Measurements from ENCODE around the gene KRTAP4-12. TPM values are rescaled to one million over a fixed set of nuclear protein-coding genes. Genes with fewer than 3 reads are reported as not detected.

KRTAP4-12 gene
- total and polyA plus RNA-seq, 2 experiments from 2014 or later = not detected

DNA sequence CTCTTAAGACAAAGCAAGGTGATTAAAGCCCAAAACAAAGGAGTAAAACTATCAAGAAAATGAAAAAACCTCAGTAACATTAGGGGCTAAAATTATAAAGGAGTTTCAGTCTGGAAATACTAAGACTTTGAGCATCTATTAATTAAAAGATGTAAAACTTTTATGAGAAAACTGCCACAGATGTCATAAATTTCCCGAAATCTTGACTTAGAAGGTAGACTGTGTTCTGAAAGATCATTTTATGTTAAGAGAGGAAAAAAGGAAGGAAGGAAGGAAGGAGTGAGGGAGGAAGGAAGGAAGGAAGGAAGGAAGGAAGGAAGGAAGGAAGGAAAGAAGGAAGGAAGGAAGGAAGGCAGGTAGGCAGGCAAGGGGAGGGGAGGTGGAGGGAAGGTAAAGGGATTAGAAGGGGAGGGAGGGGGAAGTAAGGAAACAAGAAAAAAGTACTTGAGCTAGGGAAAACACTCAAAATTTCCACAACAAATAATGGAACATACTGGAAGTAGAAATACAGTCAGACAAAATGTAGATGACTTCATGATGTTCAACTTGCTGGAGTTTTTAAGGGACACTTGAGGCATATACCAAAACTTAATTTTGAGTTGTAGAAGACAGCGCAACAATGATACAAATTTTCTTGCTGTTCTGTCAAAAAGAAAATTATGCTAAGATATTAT, 23.7 kb upstream of the KRTAP4-12 start:
- no peak for DNase-seq (ENCODE audit: low spot score)
- no peak overlapping the region for H3K4me3 ChIP-seq
- no peaks in the 10 kb centered on the region for H4K20me1 ChIP-seq (ENCODE audit: insufficient read depth, poor library complexity, severe bottlenecking)
- no peak overlapping the region for H3K27ac ChIP-seq
- H3K4me2 ChIP-seq = no peak overlapping the region
- no peaks in the 10 kb centered on the region for H3K9me2 ChIP-seq (replicated peaks; ENCODE audit: insufficient read depth)
- H3K4me1 ChIP-seq (ENCODE audit: insufficient read depth) = no peaks in the 10 kb centered on the region
- TF ChIP-seq EZH2phosphoT487 (IDR thresholded peaks at IDR 0.05; ENCODE audit: low read depth, severe bottlenecking, unreplicated experiment) (no peak), EZH2 (IDR thresholded peaks at IDR 0.05; ENCODE audit: borderline replicate concordance) (no peak)
- TF ChIP-seq, protein P1, sequence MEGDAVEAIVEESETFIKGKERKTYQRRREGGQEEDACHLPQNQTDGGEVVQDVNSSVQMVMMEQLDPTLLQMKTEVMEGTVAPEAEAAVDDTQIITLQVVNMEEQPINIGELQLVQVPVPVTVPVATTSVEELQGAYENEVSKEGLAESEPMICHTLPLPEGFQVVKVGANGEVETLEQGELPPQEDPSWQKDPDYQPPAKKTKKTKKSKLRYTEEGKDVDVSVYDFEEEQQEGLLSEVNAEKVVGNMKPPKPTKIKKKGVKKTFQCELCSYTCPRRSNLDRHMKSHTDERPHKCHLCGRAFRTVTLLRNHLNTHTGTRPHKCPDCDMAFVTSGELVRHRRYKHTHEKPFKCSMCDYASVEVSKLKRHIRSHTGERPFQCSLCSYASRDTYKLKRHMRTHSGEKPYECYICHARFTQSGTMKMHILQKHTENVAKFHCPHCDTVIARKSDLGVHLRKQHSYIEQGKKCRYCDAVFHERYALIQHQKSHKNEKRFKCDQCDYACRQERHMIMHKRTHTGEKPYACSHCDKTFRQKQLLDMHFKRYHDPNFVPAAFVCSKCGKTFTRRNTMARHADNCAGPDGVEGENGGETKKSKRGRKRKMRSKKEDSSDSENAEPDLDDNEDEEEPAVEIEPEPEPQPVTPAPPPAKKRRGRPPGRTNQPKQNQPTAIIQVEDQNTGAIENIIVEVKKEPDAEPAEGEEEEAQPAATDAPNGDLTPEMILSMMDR (IDR thresholded peaks at IDR 0.05; ENCODE audit: poor library complexity) = no peak
- WGBS (ENCODE audit: low lambda C conversion rate, missing lambda C conversion rate) = 94% methylated on average over 2 of the region's 2 CpGs
- no peak overlapping the region for H2AFZ ChIP-seq
- H3K27me3 ChIP-seq = peaks cover 2% of the 10 kb centered on the region
- no peaks in the 10 kb centered on the region for H3K79me2 ChIP-seq
- no peaks in the 10 kb centered on the region for H3K9me3 ChIP-seq (ENCODE audit: low read depth)
- no peaks in the 10 kb centered on the region for H3K36me3 ChIP-seq (replicated peaks; ENCODE audit: insufficient read depth, low read depth)

DNA sequence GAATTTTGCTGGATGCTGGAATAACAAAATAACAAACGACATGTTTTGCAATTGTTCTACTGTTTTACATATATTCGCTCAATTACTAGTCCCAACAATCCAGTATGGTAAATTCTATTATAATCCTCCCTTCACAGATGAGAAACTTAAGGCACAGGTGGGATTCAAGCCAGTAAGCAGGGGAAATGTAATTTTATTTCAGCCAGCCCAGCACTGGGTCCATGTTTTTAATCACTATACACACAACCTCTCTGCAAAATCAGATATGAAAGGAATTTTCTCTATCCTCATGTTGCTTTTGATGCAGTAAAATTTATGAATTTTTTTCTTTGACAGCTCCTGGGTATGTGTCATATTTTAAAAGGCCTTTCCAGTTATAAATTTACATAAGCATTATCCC, 21.3 kb upstream of the KRTAP4-12 start:
- Histone ChIP-seq H3K4me1 (ENCODE audit: insufficient read depth) (no peaks in the 10 kb centered on the region), H2AFZ (no peak overlapping the region), H3K79me2 (no peaks in the 10 kb centered on the region), H3K36me3 (replicated peaks; ENCODE audit: insufficient read depth, low read depth) (no peaks in the 10 kb centered on the region), H3K27ac (no peak overlapping the region), H3K9me2 (replicated peaks; ENCODE audit: insufficient read depth) (no peaks in the 10 kb centered on the region), H3K27me3 (no peaks in the 10 kb centered on the region), H3K9me3 (ENCODE audit: low read depth) (no peaks in the 10 kb centered on the region), H3K4me2 (no peak overlapping the region), H4K20me1 (ENCODE audit: insufficient read depth, poor library complexity, severe bottlenecking) (no peaks in the 10 kb centered on the region), H3K4me3 (no peak overlapping the region)
- no peak for DNase-seq (ENCODE audit: low spot score)
- TF ChIP-seq, protein P1 (IDR thresholded peaks at IDR 0.05; ENCODE audit: poor library complexity) = no peak
- no peak for TF ChIP-seq EZH2phosphoT487 (IDR thresholded peaks at IDR 0.05; ENCODE audit: low read depth, severe bottlenecking, unreplicated experiment)
- TF ChIP-seq EZH2 (IDR thresholded peaks at IDR 0.05; ENCODE audit: borderline replicate concordance) = no peak
- 81% methylated on average over 2 of the region's 2 CpGs for WGBS (ENCODE audit: low lambda C conversion rate, missing lambda C conversion rate)

DNA sequence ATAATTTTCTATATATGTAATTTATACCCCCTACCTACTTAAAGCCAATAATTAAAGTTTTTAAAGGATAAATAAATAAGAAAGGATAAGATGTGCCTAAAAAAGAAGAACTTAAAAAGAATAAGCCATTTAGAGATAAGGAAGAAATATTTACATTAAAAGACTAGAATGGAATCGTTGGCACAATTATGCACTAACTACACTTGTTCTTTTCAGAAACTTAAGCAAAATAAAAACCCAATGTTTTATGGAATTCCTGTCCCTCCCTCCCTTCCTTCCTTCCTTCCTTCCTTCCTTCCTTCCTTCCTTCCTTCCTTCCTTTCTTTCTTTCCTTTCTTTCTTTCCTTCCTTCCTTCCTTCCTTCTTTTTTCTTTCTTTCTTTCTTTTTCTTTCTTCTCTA, 20.9 kb upstream of the KRTAP4-12 start:
- no peak overlapping the region for H2AFZ ChIP-seq
- H3K4me1 ChIP-seq (ENCODE audit: insufficient read depth) = no peaks in the 10 kb centered on the region
- H3K4me2 ChIP-seq = no peak overlapping the region
- H3K9me2 ChIP-seq (replicated peaks; ENCODE audit: insufficient read depth) = no peaks in the 10 kb centered on the region
- H3K27ac ChIP-seq = no peak overlapping the region
- H3K4me3 ChIP-seq = no peak overlapping the region
- no peaks in the 10 kb centered on the region for H3K9me3 ChIP-seq (ENCODE audit: low read depth)
- H3K27me3 ChIP-seq = no peaks in the 10 kb centered on the region
- no peaks in the 10 kb centered on the region for H4K20me1 ChIP-seq (ENCODE audit: insufficient read depth, poor library complexity, severe bottlenecking)
- WGBS (ENCODE audit: low lambda C conversion rate, missing lambda C conversion rate) = 95% methylated on average over 1 of the region's 1 CpG
- DNase-seq (ENCODE audit: low spot score) = no peak
- H3K79me2 ChIP-seq = no peaks in the 10 kb centered on the region
- TF ChIP-seq, protein P1 (IDR thresholded peaks at IDR 0.05; ENCODE audit: poor library complexity) = no peak
- TF ChIP-seq EZH2phosphoT487 (IDR thresholded peaks at IDR 0.05; ENCODE audit: low read depth, severe bottlenecking, unreplicated experiment) (no peak), EZH2 (IDR thresholded peaks at IDR 0.05; ENCODE audit: borderline replicate concordance) (no peak)
- no peaks in the 10 kb centered on the region for H3K36me3 ChIP-seq (replicated peaks; ENCODE audit: insufficient read depth, low read depth)
